DMS 273 (cell line): ENCODE data around the gene MAPK7.
A peak's percentile ranks its signal among the peaks of the same experiment; 100 is the strongest.
"Not testable (repeated sequence)": the region's sequence is repeated elsewhere in the genome, so short reads cannot be mapped to it uniquely, and the experiment has no call there.

Experiments used
- DNase-seq: peaks from one replicate; lab custom pipeline; 2025; ENCODE audit not compliant: unreplicated experiment; lab: John Stamatoyannopoulos, UW

MAPK7 gene

GRCh38 chr17:19342611-19343255 lies 35.6 kb upstream of the MAPK7 start:
- DNase-seq: peak; percentile 34

GRCh38 chr17:19343256-19343630 lies 35.1 kb upstream of the MAPK7 start:
- DNase-seq: no peak

DNA sequence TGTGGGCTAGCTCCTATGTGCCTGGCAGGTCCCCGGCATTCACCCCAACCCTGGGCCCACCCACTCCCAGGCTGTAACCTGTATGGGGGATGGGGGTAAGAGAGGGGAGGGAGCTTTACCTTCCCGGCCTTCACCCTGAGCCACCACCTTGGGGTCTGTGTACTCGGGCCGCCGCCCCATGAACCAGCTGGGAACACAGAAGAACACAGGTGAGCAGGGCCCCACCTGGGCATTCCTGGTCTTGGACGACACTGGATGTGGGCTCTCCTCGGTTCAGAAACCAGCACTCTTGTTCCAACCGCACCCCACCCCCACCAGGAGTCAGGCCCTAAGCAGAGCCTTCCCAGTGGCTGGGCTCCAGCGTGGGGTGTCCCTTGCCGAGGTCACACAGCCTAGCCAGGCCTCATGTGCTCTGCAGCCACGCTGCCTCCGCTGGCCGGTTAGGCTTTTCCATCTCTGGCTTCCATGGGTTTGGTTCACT lies 34.6 kb upstream of the MAPK7 start:
- DNase-seq: no peak

DNA sequence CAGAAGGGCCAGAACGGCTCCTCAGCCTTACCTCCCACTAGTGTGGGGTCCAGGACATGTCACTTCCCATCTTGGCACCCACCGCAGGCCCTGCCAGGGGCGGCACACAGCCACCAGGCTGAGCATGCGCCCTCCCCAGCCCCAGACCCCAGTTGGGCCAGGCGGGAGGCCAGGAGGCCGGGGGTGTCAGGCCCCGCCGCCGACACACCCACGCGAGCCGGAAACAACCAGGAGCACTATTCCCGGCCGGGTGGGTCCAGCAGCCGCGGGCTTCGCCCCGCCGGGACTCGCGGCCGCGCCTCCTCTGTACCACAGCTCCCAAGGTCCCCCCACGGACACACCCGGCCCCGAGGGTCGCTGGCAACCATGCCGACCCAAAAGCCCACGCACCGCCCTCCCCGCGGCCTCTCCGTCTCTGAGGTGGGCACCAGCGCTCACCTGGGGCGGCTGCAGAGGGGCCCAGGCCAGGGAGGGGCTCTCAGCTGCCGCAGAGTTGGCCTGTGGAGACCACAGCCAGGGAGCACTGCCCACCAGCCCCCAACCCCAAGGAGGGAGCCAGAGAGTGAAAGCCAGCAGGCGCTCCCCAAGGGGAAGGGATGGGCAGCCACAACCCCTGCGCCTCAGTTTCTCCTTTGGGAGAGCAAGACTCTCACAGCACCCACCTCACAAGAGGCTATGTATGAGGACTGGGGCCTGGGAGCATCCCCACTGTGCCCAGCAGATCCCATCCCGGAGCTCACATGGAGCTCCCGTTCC lies 33.8 kb upstream of the MAPK7 start:
- DNase-seq: no peak

- DNase-seq: no peak
Observed at GRCh38 chr17:19345067-19345460, 33.2 kb upstream of the MAPK7 start.

DNA sequence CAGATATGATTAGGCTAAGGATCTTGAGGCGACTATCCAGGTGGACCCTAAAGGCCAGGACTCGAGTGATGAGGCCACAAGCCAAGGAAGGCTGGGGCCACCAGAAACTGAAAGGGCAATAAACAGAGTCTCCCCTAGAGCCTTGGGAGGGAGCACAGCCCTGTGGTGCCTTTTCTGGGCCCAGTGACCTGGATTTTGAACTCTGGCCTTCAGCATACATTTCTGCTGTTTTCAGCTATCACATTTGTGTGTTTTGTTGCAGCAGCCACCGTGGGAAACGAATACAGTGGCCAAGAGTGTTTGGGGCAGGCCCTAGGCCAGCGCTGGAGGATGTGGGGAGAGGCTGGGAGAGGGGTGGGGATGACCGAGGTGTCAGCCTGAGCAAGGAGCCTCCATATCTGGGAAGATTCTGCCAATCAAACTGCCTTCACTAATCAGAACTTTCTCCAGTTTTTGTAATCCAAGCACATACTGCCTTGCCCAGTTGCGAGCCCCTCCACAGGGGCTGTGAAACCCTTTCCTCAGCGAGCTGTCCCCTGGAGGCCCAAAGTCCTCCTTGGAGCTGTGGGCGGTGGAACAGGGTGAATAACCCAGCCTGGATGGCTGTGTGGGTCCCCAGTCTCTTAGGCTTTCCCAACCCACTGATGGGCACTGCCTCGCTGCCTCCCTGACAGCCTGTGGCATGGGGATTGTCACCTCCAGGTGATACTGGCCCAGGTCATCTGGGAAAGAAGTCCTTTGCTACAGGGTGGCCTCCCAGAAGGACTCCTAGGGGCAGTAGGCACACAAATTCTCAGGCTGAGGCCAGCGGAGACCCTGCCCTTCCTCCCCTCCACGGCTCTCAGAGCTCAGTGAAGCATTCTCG lies 32.6 kb upstream of the MAPK7 start:
- DNase-seq: no peak

GRCh38 chr17:19346351-19347255 lies 31.7 kb upstream of the MAPK7 start:
- peak; percentile 55 for DNase-seq

DNA sequence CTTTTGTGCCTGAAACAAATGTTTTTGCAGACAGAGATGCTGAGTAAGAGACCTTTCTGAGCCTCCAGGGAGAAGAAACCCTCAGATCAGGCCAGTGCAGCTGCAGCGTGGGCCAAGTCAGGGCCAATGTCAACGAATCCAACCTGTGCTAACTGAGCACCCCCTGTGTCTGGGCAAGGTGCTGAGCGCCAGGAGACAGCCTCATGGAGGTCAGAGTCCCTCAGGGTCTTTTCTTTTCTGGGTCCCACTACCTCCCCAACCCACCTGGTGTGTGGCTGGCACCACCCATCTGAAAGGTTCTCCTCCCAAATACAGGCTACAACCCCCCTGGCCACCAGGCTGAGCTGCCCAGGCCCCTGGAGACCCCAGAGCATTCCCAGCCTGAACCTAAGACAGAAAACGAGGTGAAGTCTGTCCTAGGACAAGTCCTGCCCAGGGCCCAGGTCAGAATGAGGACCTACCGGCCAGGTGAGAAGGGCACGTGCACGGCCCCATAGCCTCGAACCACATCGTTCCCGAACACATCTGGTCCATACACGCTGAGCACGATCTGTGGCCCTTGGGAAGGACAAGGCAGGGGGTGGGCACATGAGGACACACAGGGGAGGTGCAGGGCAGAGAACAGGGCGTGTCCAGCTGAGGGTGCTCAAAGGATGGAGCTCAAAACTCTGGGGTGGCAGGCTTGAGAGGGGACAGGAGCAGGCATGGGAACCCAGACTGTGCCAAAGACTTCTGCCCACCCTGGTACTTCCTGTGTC lies 30.8 kb upstream of the MAPK7 start:
- DNase-seq: no peak

- no peak for DNase-seq
Observed at GRCh38 chr17:19348081-19348650, 30.1 kb upstream of the MAPK7 start.

- no peak for DNase-seq
Observed at GRCh38 chr17:19348806-19349205, 29.5 kb upstream of the MAPK7 start.

- not testable (repeated sequence) for DNase-seq
Observed at GRCh38 chr17:19353401-19353800, 24.9 kb upstream of the MAPK7 start.

DNA sequence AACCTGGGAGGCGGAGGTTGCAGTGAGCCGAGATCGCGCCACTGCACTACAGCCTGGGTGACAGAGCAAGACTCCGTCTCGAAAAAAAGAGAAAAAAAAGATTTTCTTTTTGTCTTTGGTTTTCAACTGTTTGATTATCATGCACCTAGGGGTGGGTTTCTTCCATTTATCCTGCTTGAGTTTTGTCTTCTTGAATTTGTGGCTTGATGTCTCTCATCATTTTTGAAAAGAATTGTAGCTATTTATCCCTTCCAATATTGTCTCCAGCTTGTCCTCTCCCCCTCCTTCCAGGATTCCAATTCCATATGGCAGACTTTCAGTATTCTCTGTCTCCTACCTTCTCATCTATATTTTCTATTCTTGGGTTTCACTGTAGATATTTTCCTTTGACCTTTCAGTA lies 23.6 kb upstream of the MAPK7 start:
- DNase-seq: no peak

GRCh38 chr17:19357351-19357750 lies 20.9 kb upstream of the MAPK7 start:
- DNase-seq: no peak

- DNase-seq: no peak
Observed at GRCh38 chr17:19357761-19358160, 20.5 kb upstream of the MAPK7 start.

- DNase-seq: no peak
Observed at GRCh38 chr17:19359151-19359550, 19.1 kb upstream of the MAPK7 start.

DNA sequence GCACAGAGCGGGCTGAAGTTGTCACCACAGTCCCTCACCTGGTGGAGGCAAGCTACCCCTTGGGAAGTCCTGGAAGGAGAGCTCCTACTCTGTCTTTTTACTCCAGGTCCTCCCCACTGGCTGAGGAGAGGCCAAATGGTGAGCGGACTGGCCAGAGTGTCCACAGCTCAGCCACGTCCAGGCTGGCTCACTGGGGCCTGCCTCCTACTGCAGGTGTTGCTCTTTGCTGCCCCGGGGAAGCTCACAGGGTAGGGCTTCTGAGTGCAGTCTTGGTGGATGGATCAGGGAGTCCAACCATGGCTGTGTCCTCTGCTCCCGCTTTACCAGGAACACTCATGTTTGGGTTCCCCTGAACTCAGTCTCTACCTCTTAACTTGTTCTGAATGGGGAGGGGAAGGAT lies 18.4 kb upstream of the MAPK7 start:
- DNase-seq: no peak

GRCh38 chr17:19360772-19361171 lies 17.5 kb upstream of the MAPK7 start:
- no peak for DNase-seq

GRCh38 chr17:19361326-19361725 lies 17.0 kb upstream of the MAPK7 start:
- no peak for DNase-seq

GRCh38 chr17:19361944-19362276 lies 16.4 kb upstream of the MAPK7 start:
- no peak for DNase-seq
